GM18520 (cell line): ENCODE data around the gene NOS1AP.
"Not testable (repeated sequence)": the region's sequence is repeated elsewhere in the genome, so short reads cannot be mapped to it uniquely, and the experiment has no call there.

Experiments
- ATAC-seq: cut with Tn5 transposase; IDR thresholded peaks from one replicate; pipeline ENCODE4 v1.9.1; 2021; ENCODE audit not compliant: unreplicated experiment

NOS1AP gene

GRCh38 chr1:162396201-162396906, 326.9 kb downstream of the NOS1AP start:
- ATAC-seq = no peak

- no peak for ATAC-seq
These were observed 327.6 kb downstream of the NOS1AP start for GRCh38 chr1:162397039-162397448.

GRCh38 chr1:162397943-162398560, 328.6 kb downstream of the NOS1AP start:
- ATAC-seq = no peak

- no peak for ATAC-seq
These were observed 329.6 kb downstream of the NOS1AP start for GRCh38 chr1:162398999-162399580.

GRCh38 chr1:162400790-162401355, 331.4 kb downstream of the NOS1AP start:
- ATAC-seq = no peak

GRCh38 chr1:162404550-162405160, 335.2 kb downstream of the NOS1AP start:
- ATAC-seq = no peak

GRCh38 chr1:162405800-162406199, 336.3 kb downstream of the NOS1AP start:
- ATAC-seq = no peak

- ATAC-seq = no peak
These were observed 337.3 kb downstream of the NOS1AP start for GRCh38 chr1:162406811-162407210.

- ATAC-seq = no peak
These were observed 338.0 kb downstream of the NOS1AP start for GRCh38 chr1:162407539-162407938.

GRCh38 chr1:162412002-162412401, 342.5 kb downstream of the NOS1AP start, which contains the start of gene SH2D1B:
TSS of gene SH2D1B (minus strand) at chr1:162412136. CDS start at chr1:162412016, 120 bp downstream.
- no peak for ATAC-seq

- no peak for ATAC-seq
These were observed 346.7 kb downstream of the NOS1AP start for GRCh38 chr1:162416215-162416614.

- no peak for ATAC-seq
These were observed 347.4 kb downstream of the NOS1AP start for GRCh38 chr1:162416909-162417308.

GRCh38 chr1:162417650-162418049, 348.2 kb downstream of the NOS1AP start:
- no peak for ATAC-seq

- ATAC-seq = not testable (repeated sequence)
These were observed 349.1 kb downstream of the NOS1AP start for GRCh38 chr1:162418584-162418983.

GRCh38 chr1:162419450-162419931, 350.0 kb downstream of the NOS1AP start:
- not testable (repeated sequence) for ATAC-seq
